GM12865 (cell line): ENCODE results near the gene NDUFA7.
"Not testable (repeated sequence)": the region's sequence is repeated elsewhere in the genome, so short reads cannot be mapped to it uniquely, and the experiment has no call there.

Source experiments
- DNase-seq: peaks from one replicate; pipeline ENCODE4 v3.0.0; 2010; ENCODE audit warnings: low read depth
- H3K4me3 ChIP-seq: 2 replicates; pipeline ENCODE4 v1.5.1; 2011; ENCODE audit warnings: mild to moderate bottlenecking, low read depth, low read length, control low read depth
- TF ChIP-seq, protein P1 (sequence below): IDR thresholded peaks from 2 replicates; pipeline ENCODE4 v1.5.1; 2011; ENCODE audit warnings: low read length, control low read depth, low read depth, inconsistent platforms; ENCODE audit not compliant: insufficient read depth; ENCODE audit errors: missing control alignments

Gene NDUFA7

DNA sequence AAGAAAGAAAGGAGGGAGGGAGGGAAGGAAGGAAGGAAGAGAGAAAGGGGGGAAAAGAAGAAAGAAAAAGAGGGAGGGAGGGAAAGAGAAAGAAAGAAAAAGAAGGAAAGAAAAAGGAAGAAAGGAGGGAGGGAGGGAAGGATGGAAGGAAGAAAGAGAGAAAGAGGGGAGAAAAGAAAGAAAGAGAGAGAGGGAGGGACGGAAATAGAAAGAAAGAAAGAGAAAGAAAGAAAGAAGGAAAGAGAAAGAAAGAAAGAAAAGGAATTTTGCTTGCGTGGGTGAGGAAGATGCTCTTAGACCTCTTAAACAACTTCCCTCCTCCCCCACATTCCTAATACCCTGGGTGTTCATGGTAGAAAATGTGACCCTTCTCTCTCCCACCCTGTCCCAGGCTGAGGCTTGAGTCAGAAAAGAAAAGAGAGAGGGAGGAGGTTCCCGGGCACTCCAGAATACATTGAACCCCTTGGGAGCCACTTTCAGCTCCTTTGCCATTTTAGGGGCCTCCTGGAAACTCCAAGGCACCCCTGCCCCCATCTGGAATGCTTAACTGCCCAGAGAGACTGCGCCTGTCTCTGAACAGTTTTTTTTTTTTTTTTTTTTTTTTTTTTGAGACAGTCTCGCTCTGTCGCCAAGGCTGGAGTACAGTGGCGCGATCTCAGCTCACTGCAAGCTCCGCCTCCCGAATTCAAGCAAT lies 31.1 kb upstream of the NDUFA7 start:
- TF ChIP-seq, protein P1, sequence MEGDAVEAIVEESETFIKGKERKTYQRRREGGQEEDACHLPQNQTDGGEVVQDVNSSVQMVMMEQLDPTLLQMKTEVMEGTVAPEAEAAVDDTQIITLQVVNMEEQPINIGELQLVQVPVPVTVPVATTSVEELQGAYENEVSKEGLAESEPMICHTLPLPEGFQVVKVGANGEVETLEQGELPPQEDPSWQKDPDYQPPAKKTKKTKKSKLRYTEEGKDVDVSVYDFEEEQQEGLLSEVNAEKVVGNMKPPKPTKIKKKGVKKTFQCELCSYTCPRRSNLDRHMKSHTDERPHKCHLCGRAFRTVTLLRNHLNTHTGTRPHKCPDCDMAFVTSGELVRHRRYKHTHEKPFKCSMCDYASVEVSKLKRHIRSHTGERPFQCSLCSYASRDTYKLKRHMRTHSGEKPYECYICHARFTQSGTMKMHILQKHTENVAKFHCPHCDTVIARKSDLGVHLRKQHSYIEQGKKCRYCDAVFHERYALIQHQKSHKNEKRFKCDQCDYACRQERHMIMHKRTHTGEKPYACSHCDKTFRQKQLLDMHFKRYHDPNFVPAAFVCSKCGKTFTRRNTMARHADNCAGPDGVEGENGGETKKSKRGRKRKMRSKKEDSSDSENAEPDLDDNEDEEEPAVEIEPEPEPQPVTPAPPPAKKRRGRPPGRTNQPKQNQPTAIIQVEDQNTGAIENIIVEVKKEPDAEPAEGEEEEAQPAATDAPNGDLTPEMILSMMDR = no peak
- DNase-seq = no peak
- no peak overlapping the region for H3K4me3 ChIP-seq

GRCh38 chr19:8349629-8350372 lies 28.6 kb upstream of the NDUFA7 start:
- not testable (repeated sequence) for H3K4me3 ChIP-seq, DNase-seq

- no peak for DNase-seq
- TF ChIP-seq, protein P1 = no peak
- peak overlapping the region; percentile 34 for H3K4me3 ChIP-seq
Observed at GRCh38 chr19:8343483-8343844, 22.3 kb upstream of the NDUFA7 start.

GRCh38 chr19:8342684-8343482 lies 21.7 kb upstream of the NDUFA7 start, which contains the start of gene KANK3:
Gene KANK3 (minus strand): TSS chr19:8343262. CDS start chr19:8337828, 5,434 bp downstream.
- peak; percentile 99 for DNase-seq
- TF ChIP-seq, protein P1 = no peak
- peak within 1 kb of the TSS; percentile 57 for H3K4me3 ChIP-seq

GRCh38 chr19:8342316-8342683 lies 21.1 kb upstream of the NDUFA7 start:
- TF ChIP-seq, protein P1 = no peak
- H3K4me3 ChIP-seq = no peak overlapping the region
- no peak for DNase-seq

DNA sequence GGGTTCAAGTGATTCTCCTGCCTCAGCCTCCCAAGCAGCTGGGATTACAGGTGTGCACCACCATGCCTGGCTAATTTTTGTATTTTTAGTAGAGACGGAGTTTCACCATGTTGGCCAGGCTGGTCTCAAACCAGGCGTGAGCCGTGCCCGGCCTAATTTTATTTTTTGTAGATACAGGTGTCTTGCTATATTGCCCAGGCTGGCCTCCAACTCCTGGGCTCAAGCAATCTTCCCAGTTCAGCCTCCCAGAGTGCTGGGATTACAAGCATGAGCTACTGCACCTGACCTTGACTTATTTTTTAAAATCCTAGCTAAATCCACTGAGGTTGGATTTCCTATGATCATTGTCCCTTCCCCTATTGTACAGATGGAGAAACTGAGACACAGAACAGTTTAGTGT lies 20.3 kb upstream of the NDUFA7 start:
- not testable (repeated sequence) for H3K4me3 ChIP-seq, DNase-seq

DNA sequence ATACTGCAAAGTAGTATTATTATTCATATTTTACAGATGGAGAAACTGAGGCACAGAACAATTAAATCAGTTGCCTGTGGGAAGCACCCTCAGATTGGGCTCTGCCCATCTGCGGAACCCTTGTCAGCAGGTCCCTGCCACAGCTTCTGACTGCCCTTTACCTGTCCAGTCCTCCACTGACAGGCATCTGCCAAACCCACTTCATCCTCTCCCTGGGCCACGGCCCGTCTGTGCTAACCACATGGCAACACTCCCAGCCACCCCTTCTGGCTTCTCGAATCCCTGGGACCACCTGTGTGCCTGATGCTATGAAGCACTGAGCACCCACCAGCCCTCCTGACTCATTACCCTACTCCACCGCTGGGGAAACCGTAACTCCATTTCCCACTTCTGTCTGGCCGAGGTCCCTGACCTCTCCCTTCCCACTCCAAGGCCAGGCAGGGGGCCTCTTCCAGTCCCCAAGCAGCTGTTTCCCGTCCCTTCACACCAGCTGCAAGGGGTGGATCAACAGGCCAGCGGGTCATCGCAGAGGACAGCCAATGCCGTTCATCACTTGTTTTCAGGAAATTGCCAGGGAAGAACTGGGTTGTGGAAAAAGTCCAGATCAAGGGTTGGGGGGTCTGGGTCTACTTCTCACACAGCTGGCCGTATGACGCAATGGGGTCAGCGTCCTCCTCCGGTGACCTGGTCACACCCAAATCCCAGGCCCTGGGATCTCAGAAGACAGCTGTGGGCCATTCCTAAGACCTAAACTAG lies 19.3 kb upstream of the NDUFA7 start:
- H3K4me3 ChIP-seq = no peak overlapping the region
- TF ChIP-seq, protein P1 = peak; percentile 11
- DNase-seq = no peak
